ENCODE results near the gene EFCAB5.
"Not testable (repeated sequence)": the region's sequence is repeated elsewhere in the genome, so short reads cannot be mapped to it uniquely, and the experiment has no call there.

EFCAB5 gene

DNA sequence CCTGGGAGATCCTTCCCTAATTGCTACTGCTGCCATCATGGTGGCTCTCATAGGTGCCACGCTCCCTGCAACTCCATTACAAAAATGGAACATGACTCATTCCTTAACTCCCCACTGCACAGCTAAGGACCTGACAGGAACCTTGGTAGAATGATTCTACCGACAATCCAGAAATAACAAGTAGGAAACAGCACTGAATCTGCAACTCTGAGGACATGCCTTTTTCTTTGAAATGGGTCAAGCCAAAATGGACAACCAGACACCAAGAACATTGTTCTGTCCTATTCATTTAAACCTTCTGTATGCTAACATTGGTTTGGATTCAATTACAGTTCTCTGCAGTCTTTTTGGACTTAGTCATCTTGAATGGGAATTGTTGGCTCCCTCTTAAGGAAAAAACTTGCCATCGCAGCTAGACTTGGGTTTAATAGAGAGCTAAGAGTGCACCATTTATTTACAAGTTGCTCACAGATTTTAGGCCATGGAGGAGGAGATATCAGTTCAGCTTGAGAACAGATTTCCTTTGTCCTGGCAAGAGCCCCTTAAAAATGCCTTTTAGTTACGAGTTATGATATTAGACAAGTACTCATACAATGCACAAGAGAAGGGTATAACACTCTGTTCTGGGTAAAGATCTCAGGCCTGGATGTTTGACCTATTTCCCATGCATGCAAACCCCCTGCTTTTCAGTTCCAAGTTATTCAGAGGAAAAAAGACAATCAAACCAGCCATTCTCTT lies 154.2 kb downstream of the EFCAB5 start:
- peak; percentile 29 for DNase-seq (ENCODE audit: low spot score)

DNA sequence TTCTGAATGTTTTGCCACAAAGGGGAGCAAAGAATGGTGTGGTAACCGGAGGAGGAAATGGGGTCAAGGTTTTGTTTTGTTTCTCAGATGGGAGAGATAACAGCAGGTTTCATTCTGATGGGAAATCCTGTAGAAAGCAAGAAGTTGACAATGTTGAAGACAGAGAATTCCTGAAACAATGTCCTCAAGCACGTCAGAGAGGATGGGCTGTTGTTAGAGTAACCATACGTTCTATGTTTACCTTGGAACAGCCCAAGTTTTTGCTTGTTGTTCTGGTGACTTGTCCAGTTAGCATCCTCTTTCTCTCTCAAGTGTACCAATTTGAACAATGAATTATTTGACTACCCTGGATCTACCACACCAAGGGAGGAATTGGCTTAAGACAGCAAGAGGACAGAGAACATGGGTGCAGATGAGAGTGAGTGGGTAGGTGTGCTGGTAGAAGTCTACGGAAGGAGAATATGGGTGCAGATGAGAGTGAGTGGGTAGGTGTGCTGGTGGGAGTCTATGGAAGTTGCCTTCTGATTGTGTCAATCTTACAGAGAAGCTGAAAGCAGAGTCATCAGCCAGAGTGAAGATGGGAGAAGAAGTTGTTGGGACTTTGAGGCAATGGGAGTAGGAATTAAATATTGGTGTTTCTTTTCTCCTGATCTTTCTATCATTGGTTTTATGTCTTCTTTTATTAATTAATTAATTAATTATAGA lies 160.4 kb downstream of the EFCAB5 start:
- no peak for DNase-seq (ENCODE audit: low spot score)

DNA sequence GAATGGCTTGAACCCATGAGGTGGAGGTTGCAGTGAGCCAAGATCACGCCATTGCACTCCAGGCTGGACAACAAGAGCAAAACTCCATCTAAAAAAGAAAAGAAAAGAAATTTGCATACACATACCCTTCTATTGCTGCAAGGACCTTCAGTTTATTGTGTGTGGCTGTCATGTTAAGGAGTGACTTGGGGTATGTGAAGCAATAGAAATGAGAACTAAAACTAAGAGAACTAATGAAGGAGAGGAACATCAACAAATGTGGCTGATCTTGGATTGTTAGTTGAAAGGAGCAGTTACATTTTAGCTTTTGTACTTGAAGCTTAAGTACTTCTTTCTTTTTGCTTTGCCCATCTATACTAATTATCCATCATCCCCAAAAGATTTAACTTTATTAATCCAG lies 162.5 kb downstream of the EFCAB5 start:
- DNase-seq (ENCODE audit: low spot score): no peak

DNA sequence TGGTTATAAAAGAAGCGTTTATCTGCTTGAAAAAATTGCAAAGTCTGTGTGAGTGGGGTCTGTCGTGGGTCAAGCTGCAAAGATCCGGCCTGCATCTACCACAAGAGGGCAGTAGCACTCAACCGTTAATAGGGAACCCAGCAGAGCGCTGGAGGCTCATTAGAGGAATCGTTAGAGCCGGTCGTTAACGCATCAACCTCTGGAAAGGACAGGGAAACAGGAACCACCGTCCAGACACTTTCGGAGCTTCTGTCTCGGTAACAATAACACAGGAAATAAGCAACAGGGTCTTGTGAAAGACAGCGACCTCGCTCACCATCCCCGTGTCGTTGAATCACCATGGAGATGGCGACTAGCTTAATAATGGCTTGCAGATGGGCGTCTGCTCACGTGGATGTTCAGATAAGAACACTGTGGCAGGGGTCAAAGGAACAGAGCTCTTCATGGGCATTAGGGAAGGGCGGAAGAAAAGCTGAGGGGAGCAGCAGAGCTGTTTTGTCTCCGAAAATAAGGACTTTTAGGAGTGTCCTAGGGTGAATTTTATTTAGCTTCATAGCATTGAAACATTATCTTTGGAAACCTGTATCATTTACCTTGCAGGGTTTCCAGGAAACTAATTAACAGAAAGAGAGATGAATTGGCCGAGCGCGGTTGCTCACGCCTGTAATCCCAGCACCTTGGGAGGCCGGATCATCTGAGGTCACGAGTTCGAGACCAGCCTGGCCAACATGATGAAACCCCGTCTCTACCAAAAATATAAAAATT lies 163.3 kb downstream of the EFCAB5 start:
- DNase-seq (ENCODE audit: low spot score): peak; percentile 77

DNA sequence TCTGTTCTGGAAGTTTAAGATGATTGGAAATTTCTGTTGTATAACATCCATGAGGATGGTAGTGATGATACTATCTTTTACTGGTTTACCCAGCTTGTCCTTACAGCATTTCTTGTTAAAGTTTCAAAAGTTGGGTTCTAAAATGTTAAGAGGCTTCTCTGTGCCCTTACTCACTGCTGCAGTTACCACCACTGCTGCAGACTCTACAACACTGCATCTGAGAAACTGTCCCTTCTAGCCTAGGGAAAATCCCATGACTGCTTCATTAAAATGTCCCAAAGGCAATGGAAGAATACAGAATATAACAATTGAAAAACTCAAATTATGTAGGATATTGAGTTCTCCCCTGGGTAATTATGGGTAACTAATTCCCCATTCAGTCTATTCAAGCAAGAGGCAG lies 171.4 kb downstream of the EFCAB5 start:
- no peak for DNase-seq (ENCODE audit: low spot score)

DNA sequence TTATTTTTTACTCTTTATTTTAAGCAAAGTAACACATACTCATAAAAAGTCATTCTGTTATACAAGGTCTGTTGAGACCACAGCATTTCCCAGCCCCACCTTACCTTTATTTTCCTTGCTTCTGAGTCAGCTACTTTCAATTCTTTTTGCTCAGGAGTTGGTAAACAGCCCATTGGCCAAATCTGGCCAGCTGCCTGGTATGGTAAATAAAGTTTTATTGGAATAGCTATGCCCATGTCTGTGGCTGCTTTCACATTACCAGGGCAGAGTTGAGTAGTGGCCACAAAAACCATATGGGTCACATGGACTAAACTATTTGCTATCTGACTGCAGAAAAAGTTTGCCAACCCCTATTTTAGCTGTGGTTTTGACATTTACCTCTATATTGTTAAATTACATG lies 171.8 kb downstream of the EFCAB5 start:
- no peak for DNase-seq (ENCODE audit: low spot score)

DNA sequence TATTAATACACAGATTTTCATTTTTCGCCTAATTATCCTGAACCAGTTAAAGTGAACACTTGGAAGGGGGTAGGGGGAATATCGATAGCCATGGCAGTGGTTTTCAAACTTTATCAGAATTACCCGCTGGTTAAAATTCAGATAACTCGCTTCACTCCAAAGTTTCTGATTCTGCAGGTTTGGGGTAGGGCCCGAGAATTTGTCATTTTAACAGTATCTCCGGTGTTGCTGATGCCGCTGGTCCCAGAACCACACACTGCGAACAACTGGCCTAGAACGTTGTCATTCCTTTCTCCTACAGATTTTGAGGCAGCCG lies 174.9 kb downstream of the EFCAB5 start:
- no peak for DNase-seq (ENCODE audit: low spot score)

DNA sequence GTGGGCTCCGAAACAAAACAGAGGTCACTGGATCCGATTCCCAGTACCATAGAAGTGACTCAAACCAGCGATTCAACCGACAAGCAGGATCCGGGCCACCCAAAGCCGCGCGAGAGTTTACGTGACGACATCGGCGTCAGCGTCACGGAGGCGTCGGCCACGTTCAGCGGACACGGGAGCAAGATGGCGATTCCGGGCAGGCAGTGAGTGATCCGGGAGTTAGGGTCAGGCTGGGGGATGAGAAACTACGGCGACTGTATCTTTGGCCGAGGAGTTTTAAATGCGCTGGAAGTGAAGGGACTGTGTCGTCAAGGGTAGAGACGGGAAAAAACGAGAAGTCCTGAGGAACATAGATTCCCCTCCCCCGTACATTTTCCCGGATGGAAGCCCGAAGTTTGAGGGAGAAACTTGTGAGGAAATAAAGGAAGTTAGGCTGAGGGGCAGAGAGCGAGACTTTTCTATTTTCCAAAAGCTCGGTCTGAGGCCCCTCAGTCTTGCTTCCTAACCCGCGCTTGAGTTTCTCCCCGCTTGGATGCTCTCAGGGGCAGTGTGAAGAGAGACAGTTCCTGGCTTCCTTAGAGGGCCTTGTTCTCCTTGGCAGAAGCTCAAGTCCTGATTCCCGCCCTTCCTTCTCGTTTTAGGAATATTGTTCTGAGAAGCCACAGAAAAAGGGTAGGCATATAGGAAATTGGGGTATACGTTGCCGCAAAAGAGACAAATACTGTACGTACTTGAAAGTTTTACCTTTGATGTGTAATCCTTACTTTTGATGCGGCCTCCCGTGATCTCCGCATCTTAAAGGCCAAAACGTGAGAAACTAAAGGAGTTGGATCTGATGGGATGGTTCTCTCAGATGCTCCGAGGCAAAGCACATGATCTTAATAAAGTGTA lies 175.5 kb downstream of the EFCAB5 start, which contains the start of gene NSRP1:
Gene NSRP1, plus strand, starts transcription at position 156 of the 891 bp plus-strand sequence. Its CDS starts 28 bp downstream, at position 184.
- DNase-seq (ENCODE audit: low spot score): peak; percentile 89

DNA sequence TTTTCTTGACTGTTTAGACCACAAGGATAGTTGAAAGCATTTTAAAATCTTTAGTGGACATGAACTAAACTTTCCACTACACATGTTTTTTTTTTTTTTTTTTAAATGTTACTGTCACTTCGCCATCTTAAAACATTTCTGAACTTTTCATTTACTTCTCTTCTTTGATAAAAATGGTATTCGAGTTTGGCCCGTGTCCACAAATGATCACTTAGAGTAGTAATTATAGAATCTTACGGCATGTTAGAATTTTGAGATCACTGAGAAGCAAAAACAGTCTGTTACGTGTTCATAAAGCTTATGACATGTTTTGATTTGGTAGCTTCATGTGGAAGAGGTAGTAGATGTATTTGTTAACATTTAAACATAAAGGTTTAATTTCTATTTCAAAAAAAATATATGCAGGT lies 176.2 kb downstream of the EFCAB5 start:
- DNase-seq (ENCODE audit: low spot score): no peak

DNA sequence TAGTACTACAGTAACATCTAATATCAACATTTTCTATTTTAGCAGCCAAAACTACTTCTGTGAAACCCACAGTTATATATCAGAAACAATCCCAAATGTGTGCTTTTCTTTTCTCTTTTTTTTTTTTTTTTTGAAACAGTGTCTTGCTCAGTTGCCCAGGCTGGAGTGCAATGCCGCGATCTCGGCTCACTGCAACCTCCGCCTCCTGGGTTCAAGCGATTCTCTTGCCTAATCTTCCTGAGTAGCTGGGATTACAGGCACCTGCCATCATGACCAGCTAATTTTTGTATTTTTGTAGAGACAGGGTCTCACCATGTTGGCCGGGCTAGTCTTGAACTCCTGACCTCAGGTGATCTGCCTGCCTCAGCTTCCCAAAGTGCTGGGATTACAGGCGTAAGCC lies 177.2 kb downstream of the EFCAB5 start:
- not testable (repeated sequence) for DNase-seq (ENCODE audit: low spot score)

DNA sequence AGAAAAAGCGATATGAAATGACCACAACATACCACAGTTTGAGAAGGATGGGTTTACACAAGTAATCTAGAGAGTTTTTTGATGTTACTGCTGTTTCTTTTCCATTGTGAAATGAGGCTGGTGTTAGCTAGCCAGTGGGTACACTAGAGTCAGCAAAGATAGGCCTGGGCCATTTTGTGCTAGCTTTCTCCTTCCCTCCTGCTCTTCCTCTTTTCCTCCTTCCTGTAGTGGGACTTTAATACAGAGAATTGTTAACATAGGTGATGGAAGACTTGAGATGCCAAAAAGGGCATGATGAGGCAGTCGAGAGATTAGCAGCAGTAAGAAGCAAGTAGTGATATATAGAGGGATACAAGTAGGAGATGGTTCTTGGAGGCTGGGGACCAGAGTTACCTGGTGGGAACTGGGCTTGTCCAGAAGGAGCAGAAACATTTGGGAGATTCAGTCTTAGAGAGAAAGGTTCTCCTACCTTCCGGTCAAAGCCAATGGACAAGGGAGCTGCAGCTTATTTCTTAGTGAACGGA lies 182.9 kb downstream of the EFCAB5 start:
- DNase-seq (ENCODE audit: low spot score): no peak

DNA sequence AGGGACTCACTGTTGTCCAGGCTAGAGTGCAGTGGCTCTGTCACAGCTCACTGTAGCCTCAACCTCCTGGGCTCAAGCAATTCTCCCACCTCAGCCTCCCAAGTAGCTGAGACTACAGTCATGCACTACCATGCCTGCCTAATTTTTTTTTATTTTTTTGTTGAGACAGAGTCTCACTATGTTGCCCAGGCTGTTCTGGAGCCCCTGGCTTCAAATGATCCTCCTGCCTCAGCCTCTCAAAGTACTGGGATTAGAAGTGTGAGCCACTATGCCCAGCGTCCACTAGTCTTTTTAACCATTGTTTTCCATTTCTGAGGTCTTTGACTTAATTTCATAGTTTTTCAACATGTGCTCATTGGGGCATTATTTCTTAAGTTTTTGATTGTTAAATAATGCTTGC lies 188.7 kb downstream of the EFCAB5 start:
- no peak for DNase-seq (ENCODE audit: low spot score)

DNA sequence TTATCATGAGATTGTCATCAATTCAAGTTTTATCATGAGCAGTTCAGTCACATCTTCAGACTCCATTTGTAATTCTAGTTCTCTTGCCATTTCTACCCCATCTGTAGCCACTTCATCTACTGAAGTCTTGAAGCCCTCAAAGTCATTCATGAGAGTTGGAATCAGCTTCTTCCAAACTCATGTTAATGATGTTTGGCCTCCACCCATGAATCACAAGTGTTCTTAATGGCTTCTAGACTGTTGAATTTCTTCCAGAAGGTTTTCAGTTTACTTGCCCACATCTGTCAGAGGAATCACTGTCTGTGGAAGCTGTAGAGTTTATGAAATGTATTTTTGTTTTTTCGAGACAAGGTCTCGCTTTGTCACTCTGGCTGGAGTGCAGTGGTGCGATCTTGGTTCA lies 191.2 kb downstream of the EFCAB5 start:
- DNase-seq (ENCODE audit: low spot score): no peak

DNA sequence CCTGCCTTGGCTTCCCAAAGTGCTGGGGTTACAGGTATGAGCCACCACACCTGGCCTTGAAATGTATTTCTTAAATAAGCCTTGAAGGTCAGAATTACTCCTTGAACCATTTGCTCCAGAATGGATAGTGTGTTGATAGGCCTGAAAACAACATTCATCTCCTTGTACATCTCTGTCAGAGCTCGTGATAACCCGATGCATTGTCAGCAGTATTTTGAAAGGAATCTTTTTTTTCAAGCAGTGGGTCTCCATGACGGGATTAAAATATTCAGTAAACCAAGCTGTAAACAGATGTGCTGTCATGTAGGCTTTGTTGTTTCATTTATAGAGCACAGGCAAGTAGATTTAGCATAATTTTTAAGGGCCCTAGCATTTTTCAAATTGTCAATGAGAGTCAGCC lies 191.8 kb downstream of the EFCAB5 start:
- DNase-seq (ENCODE audit: low spot score): no peak

DNA sequence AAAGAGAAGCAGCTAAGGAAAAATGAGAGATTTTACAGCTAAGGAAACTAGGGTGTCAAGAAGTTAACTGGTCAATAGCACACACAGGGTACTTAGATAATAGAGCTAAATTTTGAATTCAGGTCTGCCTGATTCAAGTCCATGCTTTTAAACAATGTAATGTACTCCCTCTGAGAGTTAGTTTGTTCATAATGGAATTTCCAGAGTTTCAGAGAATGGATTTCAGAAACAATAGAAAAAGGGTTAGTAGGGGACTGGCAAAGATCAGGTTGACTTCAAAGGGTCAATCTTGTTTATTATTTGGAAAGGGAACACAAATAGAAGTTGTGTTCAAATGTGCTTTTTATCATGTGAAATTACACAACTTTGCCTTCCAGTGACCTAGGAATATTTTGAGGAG lies 193.1 kb downstream of the EFCAB5 start:
- DNase-seq (ENCODE audit: low spot score): no peak

DNA sequence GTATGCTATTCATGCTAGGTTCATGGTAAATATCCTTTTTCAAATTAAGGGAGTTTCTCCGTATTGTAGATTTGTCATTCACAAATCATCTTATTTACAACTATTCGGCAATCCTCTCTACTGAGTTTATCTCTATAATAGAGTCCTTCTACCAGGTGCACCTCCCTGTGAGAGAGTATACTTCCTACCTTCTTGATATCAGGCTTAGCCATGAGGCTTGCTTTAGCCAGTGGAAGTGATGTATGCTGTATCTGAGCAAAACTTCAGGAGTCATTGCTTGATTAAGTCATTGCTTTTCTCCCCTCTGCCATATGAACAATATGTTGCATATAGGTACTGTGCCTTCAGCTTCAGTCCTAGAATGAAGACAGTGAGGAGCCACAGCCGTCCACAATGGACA lies 195.7 kb downstream of the EFCAB5 start:
- no peak for DNase-seq (ENCODE audit: low spot score)

DNA sequence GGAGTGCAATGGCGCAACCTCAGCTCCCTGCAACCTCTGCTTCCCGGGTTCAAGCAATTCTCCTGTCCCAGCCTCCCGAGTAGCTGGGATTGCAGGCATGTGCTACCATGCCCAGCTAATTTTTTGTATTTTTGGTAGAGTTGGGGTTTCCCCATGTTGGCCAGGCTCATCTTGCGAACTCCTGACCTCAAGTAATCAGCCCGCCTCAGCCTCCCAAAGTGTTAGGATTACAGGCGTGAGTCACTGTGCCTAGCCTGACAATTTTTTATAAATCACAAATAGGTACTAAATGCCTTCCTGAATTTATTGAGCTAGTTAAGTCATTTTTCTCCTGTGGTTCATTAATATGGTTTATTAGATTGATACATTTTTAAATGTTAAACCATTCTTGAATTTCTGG lies 206.4 kb downstream of the EFCAB5 start:
- DNase-seq (ENCODE audit: low spot score): not testable (repeated sequence)

DNA sequence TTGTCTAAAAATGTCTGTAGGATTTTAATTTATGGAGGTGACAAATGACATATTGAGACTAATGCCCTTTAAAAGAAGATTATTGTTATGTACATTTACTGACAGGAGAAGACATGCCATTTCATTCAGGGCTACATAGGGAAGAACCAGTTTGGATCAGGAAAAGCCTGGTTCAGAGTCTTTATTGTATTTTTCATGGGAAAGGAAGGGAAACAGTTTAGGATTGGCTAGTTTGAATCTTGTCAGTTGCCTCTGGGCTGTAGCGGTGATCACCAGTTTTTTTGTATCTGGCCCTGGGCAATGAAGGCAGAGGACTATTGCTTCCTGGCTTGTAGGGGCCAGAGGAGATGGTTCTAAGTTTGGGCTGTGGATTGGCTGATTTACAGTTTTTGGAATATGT lies 206.9 kb downstream of the EFCAB5 start:
- DNase-seq (ENCODE audit: low spot score): no peak

DNA sequence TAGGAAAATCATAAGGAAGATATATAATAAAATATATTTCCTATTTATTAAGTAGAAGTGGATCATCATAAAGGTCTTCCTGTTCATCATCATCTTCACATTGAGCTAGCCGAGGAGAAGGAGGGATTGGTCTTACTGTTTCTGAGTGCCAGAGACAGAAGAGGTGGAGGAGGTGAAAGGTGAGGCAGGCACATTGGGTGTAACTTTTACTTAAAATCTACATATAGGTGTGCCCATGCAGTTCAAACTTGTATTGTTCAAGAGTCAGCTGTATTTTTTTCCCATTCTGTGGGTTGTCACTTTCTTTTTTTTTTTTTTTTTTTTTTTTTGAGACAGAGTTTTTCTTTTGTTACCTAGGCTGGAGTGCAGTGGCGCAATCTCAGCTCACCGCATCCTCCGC lies 210.0 kb downstream of the EFCAB5 start:
- no peak for DNase-seq (ENCODE audit: low spot score)

DNA sequence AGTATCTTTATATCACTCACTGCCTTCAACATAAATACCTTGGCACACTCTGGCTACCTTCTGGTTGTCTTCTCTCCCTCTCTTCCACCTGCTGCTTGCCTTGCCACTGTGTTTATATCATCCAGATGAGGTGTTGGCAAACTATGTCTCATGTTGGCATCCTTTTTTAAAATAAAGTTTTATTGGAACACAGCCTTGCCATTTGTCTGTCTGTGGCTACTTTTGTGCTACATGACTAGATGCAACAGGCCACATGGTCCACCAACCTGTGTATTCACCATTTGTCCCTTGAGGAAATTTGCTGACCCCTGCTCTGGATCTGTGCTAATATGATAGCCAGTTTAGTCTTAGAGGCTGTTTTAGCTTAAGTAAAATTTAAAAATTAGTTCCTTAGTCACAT lies 212.0 kb downstream of the EFCAB5 start:
- DNase-seq (ENCODE audit: low spot score): no peak

DNA sequence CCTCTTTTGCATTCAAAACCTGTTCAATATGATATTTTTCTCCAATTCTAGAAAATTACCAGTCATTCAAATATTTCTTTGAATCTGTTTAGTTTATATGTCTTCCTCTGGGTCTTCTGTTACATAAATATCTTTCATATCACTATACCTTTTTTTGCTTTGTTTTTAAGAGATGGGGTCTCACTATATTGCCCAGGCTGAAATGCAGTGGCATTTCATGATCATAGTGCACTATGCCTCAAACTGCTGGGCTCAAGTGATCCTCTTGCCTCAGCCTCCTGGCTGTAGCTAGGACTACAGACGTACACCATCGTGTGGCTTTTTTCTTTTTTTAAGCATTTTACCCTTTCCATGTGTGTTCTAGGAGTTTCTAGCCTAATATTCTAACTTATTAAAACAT lies 214.0 kb downstream of the EFCAB5 start:
- DNase-seq (ENCODE audit: low spot score): no peak
